Measurements from ENCODE around the gene ANKRD9. TPM values are rescaled to one million over a fixed set of nuclear protein-coding genes. Genes with fewer than 3 reads are reported as not detected.

ANKRD9 gene
- total and polyA plus RNA-seq, 10 of the 15 experiments (the other 5 are each of a cell fraction or from before 2014, with no cell fraction given) = 0.03 to 3.6 (median 0.49) TPM

- TF ChIP-seq, protein P1, sequence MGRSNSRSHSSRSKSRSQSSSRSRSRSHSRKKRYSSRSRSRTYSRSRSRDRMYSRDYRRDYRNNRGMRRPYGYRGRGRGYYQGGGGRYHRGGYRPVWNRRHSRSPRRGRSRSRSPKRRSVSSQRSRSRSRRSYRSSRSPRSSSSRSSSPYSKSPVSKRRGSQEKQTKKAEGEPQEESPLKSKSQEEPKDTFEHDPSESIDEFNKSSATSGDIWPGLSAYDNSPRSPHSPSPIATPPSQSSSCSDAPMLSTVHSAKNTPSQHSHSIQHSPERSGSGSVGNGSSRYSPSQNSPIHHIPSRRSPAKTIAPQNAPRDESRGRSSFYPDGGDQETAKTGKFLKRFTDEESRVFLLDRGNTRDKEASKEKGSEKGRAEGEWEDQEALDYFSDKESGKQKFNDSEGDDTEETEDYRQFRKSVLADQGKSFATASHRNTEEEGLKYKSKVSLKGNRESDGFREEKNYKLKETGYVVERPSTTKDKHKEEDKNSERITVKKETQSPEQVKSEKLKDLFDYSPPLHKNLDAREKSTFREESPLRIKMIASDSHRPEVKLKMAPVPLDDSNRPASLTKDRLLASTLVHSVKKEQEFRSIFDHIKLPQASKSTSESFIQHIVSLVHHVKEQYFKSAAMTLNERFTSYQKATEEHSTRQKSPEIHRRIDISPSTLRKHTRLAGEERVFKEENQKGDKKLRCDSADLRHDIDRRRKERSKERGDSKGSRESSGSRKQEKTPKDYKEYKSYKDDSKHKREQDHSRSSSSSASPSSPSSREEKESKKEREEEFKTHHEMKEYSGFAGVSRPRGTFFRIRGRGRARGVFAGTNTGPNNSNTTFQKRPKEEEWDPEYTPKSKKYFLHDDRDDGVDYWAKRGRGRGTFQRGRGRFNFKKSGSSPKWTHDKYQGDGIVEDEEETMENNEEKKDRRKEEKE (IDR thresholded peaks at IDR 0.05) = no peak
Observed at GRCh38 chr14:102557434-102558226, 48.1 kb upstream of the ANKRD9 start (continued).

GRCh38 chr14:102556098-102556677 lies 46.6 kb upstream of the ANKRD9 start:
- H3K4me2 ChIP-seq (ENCODE audit: control insufficient read depth, insufficient read depth) = no peak overlapping the region
- no peaks in the 10 kb centered on the region for H3K79me2 ChIP-seq (ENCODE audit: control insufficient read depth, insufficient read depth, low read length)
- BruUV-seq (replicated peaks) = no TSS peak
- SMC1A ChIA-PET (ENCODE audit: uncharacterized antibody, unreplicated experiment) = interaction anchor here (0.9 kb wide), 1 partner anchor 97 kb away, joined by 3 read pairs; no protein-coding TSS in a partner anchor
- H4K20me1 ChIP-seq (ENCODE audit: control insufficient read depth, insufficient read depth) = no peaks in the 10 kb centered on the region
- POLR2A ChIA-PET = interaction anchor here (0.6 kb wide), 1 partner anchor 42 kb away, joined by 3 read pairs; no protein-coding TSS in a partner anchor
- DNase-seq (ENCODE audit: low read depth, low spot score) = no peak
- no peaks in the 10 kb centered on the region for H3K9me3 ChIP-seq (replicated peaks; ENCODE audit: control insufficient read depth, insufficient read depth, low read length)
- ATAC-seq = no peak
- RAD21 ChIA-PET (ENCODE audit: unreplicated experiment) = no interaction called here
- no peaks in the 10 kb centered on the region for H3K36me3 ChIP-seq (ENCODE audit: control insufficient read depth in 2 of 2, insufficient read depth in 2 of 2, low read length in 1 of 2)
- no peak overlapping the region for H2AFZ ChIP-seq (ENCODE audit: control insufficient read depth, low read depth, low read length)
- FAIRE-seq = no peak
- WGBS (ENCODE audit: insufficient coverage, insufficient replicate concordance, low lambda C conversion rate, missing lambda C conversion rate) = 61% methylated on average over 14 of the region's 14 CpGs
- in situ Hi-C loops (cut with MboI) = no loop called here
- no peak overlapping the region for H3K27ac ChIP-seq (ENCODE audit: control insufficient read depth, insufficient read depth)
- H3K27me3 ChIP-seq (replicated peaks in 1 of 2; ENCODE audit: control insufficient read depth in 2 of 2, insufficient read depth in 2 of 2, low read length in 1 of 2) = no peaks in the 10 kb centered on the region
- H3K4me1 ChIP-seq (ENCODE audit: control insufficient read depth, insufficient read depth, low read length) = 0 out of 2 replicates have a peak, but pooled peaks cover 3% of the 10 kb centered on the region
- H3K4me3 ChIP-seq = no peak overlapping the region
- CTCF ChIA-PET = no interaction called here
- no peak overlapping the region for H3K9ac ChIP-seq (ENCODE audit: control insufficient read depth, insufficient read depth, low read length)
- intact Hi-C loops (cut with micrococcal nuclease; ENCODE audit: unreplicated experiment) = no loop called here
- TF ChIP-seq, protein P2, sequence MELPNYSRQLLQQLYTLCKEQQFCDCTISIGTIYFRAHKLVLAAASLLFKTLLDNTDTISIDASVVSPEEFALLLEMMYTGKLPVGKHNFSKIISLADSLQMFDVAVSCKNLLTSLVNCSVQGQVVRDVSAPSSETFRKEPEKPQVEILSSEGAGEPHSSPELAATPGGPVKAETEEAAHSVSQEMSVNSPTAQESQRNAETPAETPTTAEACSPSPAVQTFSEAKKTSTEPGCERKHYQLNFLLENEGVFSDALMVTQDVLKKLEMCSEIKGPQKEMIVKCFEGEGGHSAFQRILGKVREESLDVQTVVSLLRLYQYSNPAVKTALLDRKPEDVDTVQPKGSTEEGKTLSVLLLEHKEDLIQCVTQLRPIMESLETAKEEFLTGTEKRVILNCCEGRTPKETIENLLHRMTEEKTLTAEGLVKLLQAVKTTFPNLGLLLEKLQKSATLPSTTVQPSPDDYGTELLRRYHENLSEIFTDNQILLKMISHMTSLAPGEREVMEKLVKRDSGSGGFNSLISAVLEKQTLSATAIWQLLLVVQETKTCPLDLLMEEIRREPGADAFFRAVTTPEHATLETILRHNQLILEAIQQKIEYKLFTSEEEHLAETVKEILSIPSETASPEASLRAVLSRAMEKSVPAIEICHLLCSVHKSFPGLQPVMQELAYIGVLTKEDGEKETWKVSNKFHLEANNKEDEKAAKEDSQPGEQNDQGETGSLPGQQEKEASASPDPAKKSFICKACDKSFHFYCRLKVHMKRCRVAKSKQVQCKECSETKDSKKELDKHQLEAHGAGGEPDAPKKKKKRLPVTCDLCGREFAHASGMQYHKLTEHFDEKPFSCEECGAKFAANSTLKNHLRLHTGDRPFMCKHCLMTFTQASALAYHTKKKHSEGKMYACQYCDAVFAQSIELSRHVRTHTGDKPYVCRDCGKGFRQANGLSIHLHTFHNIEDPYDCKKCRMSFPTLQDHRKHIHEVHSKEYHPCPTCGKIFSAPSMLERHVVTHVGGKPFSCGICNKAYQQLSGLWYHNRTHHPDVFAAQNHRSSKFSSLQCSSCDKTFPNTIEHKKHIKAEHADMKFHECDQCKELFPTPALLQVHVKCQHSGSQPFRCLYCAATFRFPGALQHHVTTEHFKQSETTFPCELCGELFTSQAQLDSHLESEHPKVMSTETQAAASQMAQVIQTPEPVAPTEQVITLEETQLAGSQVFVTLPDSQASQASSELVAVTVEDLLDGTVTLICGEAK (IDR thresholded peaks at IDR 0.05; ENCODE audit: borderline replicate concordance) = no peak
- no peak for TF ChIP-seq EED (IDR thresholded peaks at IDR 0.05; ENCODE audit: low read depth)
- TF ChIP-seq WRNIP1 (IDR thresholded peaks at IDR 0.05; ENCODE audit: borderline replicate concordance, low read depth, low read length) = no peak
- no peak for TF ChIP-seq FOS (IDR thresholded peaks at IDR 0.05; ENCODE audit: borderline replicate concordance, extremely low read depth, insufficient read length)
- no peak for TF ChIP-seq IKZF2 (IDR thresholded peaks at IDR 0.05)
- no peak for TF ChIP-seq SUZ12 (IDR thresholded peaks at IDR 0.05; ENCODE audit: unreplicated experiment)
- TF ChIP-seq, protein P3, sequence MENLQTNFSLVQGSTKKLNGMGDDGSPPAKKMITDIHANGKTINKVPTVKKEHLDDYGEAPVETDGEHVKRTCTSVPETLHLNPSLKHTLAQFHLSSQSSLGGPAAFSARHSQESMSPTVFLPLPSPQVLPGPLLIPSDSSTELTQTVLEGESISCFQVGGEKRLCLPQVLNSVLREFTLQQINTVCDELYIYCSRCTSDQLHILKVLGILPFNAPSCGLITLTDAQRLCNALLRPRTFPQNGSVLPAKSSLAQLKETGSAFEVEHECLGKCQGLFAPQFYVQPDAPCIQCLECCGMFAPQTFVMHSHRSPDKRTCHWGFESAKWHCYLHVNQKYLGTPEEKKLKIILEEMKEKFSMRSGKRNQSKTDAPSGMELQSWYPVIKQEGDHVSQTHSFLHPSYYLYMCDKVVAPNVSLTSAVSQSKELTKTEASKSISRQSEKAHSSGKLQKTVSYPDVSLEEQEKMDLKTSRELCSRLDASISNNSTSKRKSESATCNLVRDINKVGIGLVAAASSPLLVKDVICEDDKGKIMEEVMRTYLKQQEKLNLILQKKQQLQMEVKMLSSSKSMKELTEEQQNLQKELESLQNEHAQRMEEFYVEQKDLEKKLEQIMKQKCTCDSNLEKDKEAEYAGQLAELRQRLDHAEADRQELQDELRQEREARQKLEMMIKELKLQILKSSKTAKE (IDR thresholded peaks at IDR 0.05; ENCODE audit: low read depth, poor library complexity, severe bottlenecking) = no peak
- no peak for TF ChIP-seq PML (IDR thresholded peaks at IDR 0.05; ENCODE audit: low read length)

Data from GM12878 (cell line).